HFF-Myc (cell line): ENCODE results near the gene MMS19.

Experiments used
- DNase-seq: peaks from one replicate; pipeline ENCODE4 v3.0.0-alpha.2; 2011; ENCODE audit warnings: low read depth; ENCODE audit errors: extremely low read depth
- H3K4me3 ChIP-seq: replicated peaks from 2 replicates; pipeline ENCODE4 v1.5.1; 2011; ENCODE audit warnings: low read depth, mild to moderate bottlenecking, control low read depth, low read length
- CTCF ChIP-seq: IDR thresholded peaks from 2 replicates; pipeline ENCODE4 v1.5.1; 2012; ENCODE audit warnings: mild to moderate bottlenecking, low read depth, low read length, control low read depth; ENCODE audit errors: missing control alignments

The MMS19 gene

GRCh38 chr10:97540669-97541500, 42.7 kb upstream of the MMS19 start:
- TF ChIP-seq CTCF, result no peak
- DNase-seq, result no peak
- H3K4me3 ChIP-seq, result no peak overlapping the region

GRCh38 chr10:97539523-97540200, 41.4 kb upstream of the MMS19 start:
- peak; percentile 36 for TF ChIP-seq CTCF
- no peak overlapping the region for H3K4me3 ChIP-seq
- DNase-seq, result no peak

GRCh38 chr10:97538839-97539238, 40.6 kb upstream of the MMS19 start:
- no peak for TF ChIP-seq CTCF
- H3K4me3 ChIP-seq, result no peak overlapping the region
- no peak for DNase-seq

GRCh38 chr10:97538411-97538810, 40.2 kb upstream of the MMS19 start:
- H3K4me3 ChIP-seq, result no peak overlapping the region
- DNase-seq, result no peak
- no peak for TF ChIP-seq CTCF

- no peak overlapping the region for H3K4me3 ChIP-seq
- DNase-seq, result no peak
- no peak for TF ChIP-seq CTCF
These were observed 39.1 kb upstream of the MMS19 start for GRCh38 chr10:97537186-97537869.

- TF ChIP-seq CTCF, result peak; percentile 68
- no peak overlapping the region for H3K4me3 ChIP-seq
- no peak for DNase-seq
These were observed 36.6 kb upstream of the MMS19 start for GRCh38 chr10:97534746-97535367.
